Gastrocnemius medialis (tissue), 4 donors: ENCODE results near the gene FCRL5. TPM values are rescaled to one million over a fixed set of nuclear protein-coding genes. Genes with fewer than 3 reads are reported as not detected.

Source experiments
- ATAC-seq, 2 donors: fragments of 150-250 bp; one replicate each; pipeline ENCODE4 v1.9.1; 2016
- DNase-seq, 2 donors: peaks; one replicate each; pipeline ENCODE4 v3.0.0-alpha.2; 2019
- H3K27ac ChIP-seq, 4 donors: fragments of 200-600 bp; sonication (generic); 1 replicate in 1 of 4; 2 replicates in 3 of 4; pipeline ENCODE4 v1.5.1; 2016 to 2018; ENCODE audit warnings: mild to moderate bottlenecking in 2 of 4, moderate library complexity in 1 of 4
- H3K27me3 ChIP-seq, 3 donors: fragments of 200-600 bp; sonication (generic) in 2 of 3; 1 replicate in 1 of 3; 2 replicates in 2 of 3; pipeline versions ENCODE4 v1.5.1 to v1.6.0; 2016 to 2019; ENCODE audit warnings: mild to moderate bottlenecking in 1 of 3, moderate library complexity in 1 of 3
- H3K36me3 ChIP-seq, 2 donors: fragments of 200-600 bp; sonication (generic) in 1 of 2; one replicate each; pipeline ENCODE4 v1.5.1; 2017 to 2018
- H3K4me1 ChIP-seq, 2 donors: fragments of 200-600 bp; sonication (generic) in 1 of 2; one replicate each; pipeline ENCODE4 v1.5.1; 2016 to 2017; ENCODE audit warnings: mild to moderate bottlenecking in 2 of 2
- H3K4me3 ChIP-seq, 4 donors: fragments of 200-600 bp; sonication (generic) in 3 of 4; 1 replicate in 1 of 4; 2 replicates in 3 of 4; pipeline ENCODE4 v1.5.1; 2016 to 2019; ENCODE audit warnings: mild to moderate bottlenecking in 2 of 4
- H3K9me3 ChIP-seq, 3 donors: fragments of 200-600 bp; sonication (generic) in 2 of 3; 1 replicate in 1 of 3; 2 replicates in 2 of 3; pipeline ENCODE4 v1.5.1; 2016 to 2019
- CTCF ChIP-seq, 5 experiments: fragments of 450-650 bp in 3 of 5; fragments of 200-600 bp in 2 of 5; sonication (generic) in 2 of 5; IDR thresholded peaks in 4 of 5; conservative IDR thresholded peaks in 1 of 5; 1 replicate in 4 of 5; 2 replicates in 1 of 5; pipeline ENCODE4 v1.5.1; 2016 to 2019; ENCODE audit warnings: antibody characterized with exemption in 5 of 5, mild to moderate bottlenecking in 3 of 5, moderate library complexity in 3 of 5
- POLR2A ChIP-seq, 2 donors: fragments of 450-650 bp; IDR thresholded peaks; one replicate each; pipeline ENCODE4 v1.6.1; 2017; ENCODE audit warnings: antibody characterized with exemption in 2 of 2, mild to moderate bottlenecking in 2 of 2, moderate library complexity in 2 of 2
- in situ Hi-C, 4 donors: fragments of 200-750 bp; cut with MboI; loops; one replicate each; pipeline versions ENCODE4 v1.15.0 to v1.8.0; 2017; ENCODE audit warnings: low sequenced_read_pairs in 4 of 4
- intact Hi-C: fragments of 100-400 bp; cut with DNase I; formaldehyde crosslinking; loops from one replicate; pipeline ENCODE4 v1.15.1; 2023; ENCODE audit warnings: low total_unique reads
- total RNA-seq, 4 donors: library from RNA; depleted of rRNA; stranded (reverse); fragments of >200 nt; gene quantifications; one replicate each; pipeline versions ENCODE4 v1.1.0 to v1.2.3, GENCODE V29; 2016

The FCRL5 gene
- total RNA-seq, 4 donors from 2014 or later = not detected

GRCh38 chr1:157485793-157486192, 66.5 kb downstream of the FCRL5 start:
- Histone ChIP-seq H3K27me3 (no peaks in the 10 kb centered on the region), H3K4me3 (no peak overlapping the region), H3K36me3 (no peaks in the 10 kb centered on the region), H3K4me1 (no peaks in the 10 kb centered on the region), H3K27ac (no peak overlapping the region), H3K9me3 (no peaks in the 10 kb centered on the region)
- intact Hi-C loops (loop anchor here (10.0 kb wide), 2 partner anchors 291 to 321 kb away; no protein-coding TSS in a partner anchor), in situ Hi-C loops (loop anchor here (5.0 to 25.0 kb wide), 3 partner anchors 113 to 298 kb away; no protein-coding TSS in a partner anchor)
- no peak for TF ChIP-seq CTCF (IDR thresholded peaks at IDR 0.05 in 4 of 5, conservative IDR thresholded peaks at IDR 0.05 in 1 of 5)
- TF ChIP-seq POLR2A (IDR thresholded peaks at IDR 0.05) = no peak
- ATAC-seq (no peak), DNase-seq (no peak)

GRCh38 chr1:157484573-157484972, 67.7 kb downstream of the FCRL5 start:
- ATAC-seq (no peak), DNase-seq (no peak)
- H3K27me3 ChIP-seq = peaks cover 0 to 3% (median 0%) of the 10 kb centered on the region in 3 donors
- no peak overlapping the region for H3K27ac ChIP-seq
- no peaks in the 10 kb centered on the region for H3K36me3 ChIP-seq
- TF ChIP-seq CTCF (IDR thresholded peaks at IDR 0.05 in 4 of 5, conservative IDR thresholded peaks at IDR 0.05 in 1 of 5) (no peak), POLR2A (IDR thresholded peaks at IDR 0.05) (no peak)
- in situ Hi-C loops (loop anchor here (25.0 kb wide), 2 partner anchors 272 to 297 kb away; no protein-coding TSS in a partner anchor), intact Hi-C loops (loop anchor here (10.0 kb wide), 2 partner anchors 290 to 320 kb away; no protein-coding TSS in a partner anchor)
- no peaks in the 10 kb centered on the region for H3K4me1 ChIP-seq
- no peak overlapping the region for H3K4me3 ChIP-seq
- H3K9me3 ChIP-seq = no peaks in the 10 kb centered on the region

- ATAC-seq (no peak), DNase-seq (no peak)
- H3K27ac ChIP-seq = no peak overlapping the region
- no peak for TF ChIP-seq CTCF (IDR thresholded peaks at IDR 0.05 in 4 of 5, conservative IDR thresholded peaks at IDR 0.05 in 1 of 5)
- no peak for TF ChIP-seq POLR2A (IDR thresholded peaks at IDR 0.05)
- intact Hi-C loops (loop anchor here (10.0 kb wide), 2 partner anchors 289 to 319 kb away; no protein-coding TSS in a partner anchor), in situ Hi-C loops (loop anchor here (25.0 kb wide), 2 partner anchors 271 to 296 kb away; no protein-coding TSS in a partner anchor)
- H3K27me3 ChIP-seq = peaks cover 0 to 3% (median 0%) of the 10 kb centered on the region in 3 donors
- no peaks in the 10 kb centered on the region for H3K9me3 ChIP-seq
- H3K36me3 ChIP-seq = no peaks in the 10 kb centered on the region
- H3K4me1 ChIP-seq = no peaks in the 10 kb centered on the region
- H3K4me3 ChIP-seq = no peak overlapping the region
Observed at GRCh38 chr1:157483635-157484034, 68.7 kb downstream of the FCRL5 start.

- no peaks in the 10 kb centered on the region for H3K9me3 ChIP-seq
- no peak for TF ChIP-seq POLR2A (IDR thresholded peaks at IDR 0.05)
- TF ChIP-seq CTCF (IDR thresholded peaks at IDR 0.05 in 4 of 5, conservative IDR thresholded peaks at IDR 0.05 in 1 of 5) = no peak
- ATAC-seq = no peak
- in situ Hi-C loops = loop anchor here (25.0 kb wide), 2 partner anchors 270 to 295 kb away; no protein-coding TSS in a partner anchor
- intact Hi-C loops = loop anchor here (10.0 kb wide), 2 partner anchors 288 to 318 kb away; no protein-coding TSS in a partner anchor
- H3K27me3 ChIP-seq = peaks cover 0 to 3% (median 0%) of the 10 kb centered on the region in 3 donors
- H3K4me1 ChIP-seq = no peaks in the 10 kb centered on the region
- no peak overlapping the region for H3K4me3 ChIP-seq
- no peaks in the 10 kb centered on the region for H3K36me3 ChIP-seq
- no peak for DNase-seq
- no peak overlapping the region for H3K27ac ChIP-seq
Observed at GRCh38 chr1:157482717-157483116, 69.6 kb downstream of the FCRL5 start.
